ENCODE measurements around the gene GADD45A. TPM values are rescaled to one million over a fixed set of nuclear protein-coding genes. Genes with fewer than 3 reads are reported as not detected.

The GADD45A gene
- total and polyA plus RNA-seq, 7 experiments from 2014 or later, result 7.0 to 70.4 (median 16.7) TPM

- H3K36me3 ChIP-seq (ENCODE audit: control insufficient read depth in 2 of 3, insufficient read depth in 3 of 3, low read length in 3 of 3), result no peaks in the 10 kb centered on the region
- no peaks in the 10 kb centered on the region for H3K27me3 ChIP-seq (ENCODE audit: control insufficient read depth in 2 of 2, insufficient read depth in 2 of 2, low read length in 2 of 2)
- DNase-seq, result no peak
- no peak overlapping the region for H3K27ac ChIP-seq (ENCODE audit: low read depth, low read length)
- intact Hi-C loops (cut with micrococcal nuclease), result no loop called here
- peaks cover 0 to 3% (median 0%) of the 10 kb centered on the region in 5 donors for H3K27me3 Mint-ChIP-seq
- no peak overlapping the region for H3K27ac Mint-ChIP-seq
- H3K36me3 Mint-ChIP-seq, result peaks cover 0 to 22% (median 0%) of the 10 kb centered on the region in 5 donors
- POLR2A ChIA-PET, result no interaction called here
- peaks cover 6 to 23% (median 13%) of the 10 kb centered on the region in 7 donors for H3K4me1 Mint-ChIP-seq
- no peak overlapping the region for H3K4me3 Mint-ChIP-seq
- ATAC-seq, result no peak
- CTCF ChIA-PET, result interaction anchor here (0.6 kb wide), 1 partner anchor 260 kb away, joined by 3 read pairs; the partner anchor contains the start of gene SERBP1
- H3K9me3 ChIP-seq (ENCODE audit: control insufficient read depth in 2 of 3, low read length in 3 of 3), result no peaks in the 10 kb centered on the region
- no peak overlapping the region for H3K4me3 ChIP-seq (ENCODE audit: low read length)
- H3K9me3 Mint-ChIP-seq, result peaks cover 0 to 1% (median 0%) of the 10 kb centered on the region in 11 donors
- H3K4me1 ChIP-seq (ENCODE audit: control insufficient read depth in 2 of 2, insufficient read depth in 2 of 2, low read length in 2 of 2), result peaks cover 0 to 10% of the 10 kb centered on the region in 2 donors
These were observed 5.0 kb downstream of the GADD45A start for GRCh38 chr1:67690018-67690363.

GRCh38 chr1:67690411-67690810 is 5.4 kb downstream of the GADD45A start:
- no peak for ATAC-seq

DNA sequence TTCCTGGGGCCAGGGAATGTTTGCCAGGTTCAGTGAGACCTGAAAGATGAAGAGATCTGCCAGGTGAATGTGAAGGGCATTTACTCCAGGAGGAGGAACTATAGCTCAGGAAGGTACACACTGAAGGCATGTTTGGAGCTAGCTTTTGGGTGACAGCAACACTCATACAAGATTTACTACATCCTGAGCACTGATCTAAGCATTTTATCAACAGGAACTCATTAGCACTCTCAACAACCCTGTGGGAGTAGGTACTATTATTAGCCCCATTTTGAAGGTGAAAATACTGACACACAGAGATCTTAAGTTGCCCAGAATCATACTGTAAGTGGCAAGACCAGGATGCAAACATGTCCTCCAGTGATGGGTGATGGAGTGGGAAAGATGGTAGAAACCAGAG is 6.7 kb downstream of the GADD45A start:
- Mint-ChIP-seq H3K9me3 (no peaks in the 10 kb centered on the region), H3K27me3 (peaks cover 0 to 5% (median 0%) of the 10 kb centered on the region in 5 donors), H3K36me3 (peaks cover 0 to 19% (median 0%) of the 10 kb centered on the region in 5 donors), H3K4me1 (peaks cover 2 to 19% (median 8%) of the 10 kb centered on the region in 7 donors), H3K27ac (peak overlapping the region in 1 of 9 donors; percentile 73), H3K4me3 (no peak overlapping the region)
- no peaks in the 10 kb centered on the region for H3K27me3 ChIP-seq (ENCODE audit: control insufficient read depth in 2 of 2, insufficient read depth in 2 of 2, low read length in 2 of 2)
- peaks cover 0 to 6% of the 10 kb centered on the region in 2 donors for H3K4me1 ChIP-seq (ENCODE audit: control insufficient read depth in 2 of 2, insufficient read depth in 2 of 2, low read length in 2 of 2)
- POLR2A ChIA-PET, result no interaction called here
- no peak overlapping the region for H3K27ac ChIP-seq (ENCODE audit: low read depth, low read length)
- ATAC-seq, result no peak
- H3K36me3 ChIP-seq (ENCODE audit: control insufficient read depth in 2 of 3, insufficient read depth in 3 of 3, low read length in 3 of 3), result no peaks in the 10 kb centered on the region
- CTCF ChIA-PET, result no interaction called here
- no peak for DNase-seq
- H3K4me3 ChIP-seq (ENCODE audit: low read length), result no peak overlapping the region
- H3K9me3 ChIP-seq (ENCODE audit: control insufficient read depth in 2 of 3, low read length in 3 of 3), result no peaks in the 10 kb centered on the region
- intact Hi-C loops (cut with micrococcal nuclease), result no loop called here

More at GRCh38 chr1:67690411-67690810, 5.4 kb downstream of the GADD45A start:
- no peak overlapping the region for H3K27ac Mint-ChIP-seq
- peaks cover 0 to 22% (median 0%) of the 10 kb centered on the region in 5 donors for H3K36me3 Mint-ChIP-seq
- H3K9me3 ChIP-seq (ENCODE audit: control insufficient read depth in 2 of 3, low read length in 3 of 3), result no peaks in the 10 kb centered on the region
- H3K9me3 Mint-ChIP-seq, result no peaks in the 10 kb centered on the region
- no peaks in the 10 kb centered on the region for H3K36me3 ChIP-seq (ENCODE audit: control insufficient read depth in 2 of 3, insufficient read depth in 3 of 3, low read length in 3 of 3)
- H3K27me3 ChIP-seq (ENCODE audit: control insufficient read depth in 2 of 2, insufficient read depth in 2 of 2, low read length in 2 of 2), result no peaks in the 10 kb centered on the region
- H3K27ac ChIP-seq (ENCODE audit: low read depth, low read length), result no peak overlapping the region
- H3K4me1 Mint-ChIP-seq, result peaks cover 6 to 22% (median 13%) of the 10 kb centered on the region in 7 donors
- CTCF ChIA-PET, result interaction anchor here (0.6 kb wide), 1 partner anchor 260 kb away, joined by 3 read pairs; the partner anchor contains the start of gene SERBP1
- peaks cover 0 to 3% (median 0%) of the 10 kb centered on the region in 5 donors for H3K27me3 Mint-ChIP-seq
- intact Hi-C loops (cut with micrococcal nuclease), result no loop called here
- peaks cover 0 to 10% of the 10 kb centered on the region in 2 donors for H3K4me1 ChIP-seq (ENCODE audit: control insufficient read depth in 2 of 2, insufficient read depth in 2 of 2, low read length in 2 of 2)
- no peak overlapping the region for H3K4me3 Mint-ChIP-seq
- H3K4me3 ChIP-seq (ENCODE audit: low read length), result no peak overlapping the region
- POLR2A ChIA-PET, result no interaction called here
- no peak for DNase-seq

DNA sequence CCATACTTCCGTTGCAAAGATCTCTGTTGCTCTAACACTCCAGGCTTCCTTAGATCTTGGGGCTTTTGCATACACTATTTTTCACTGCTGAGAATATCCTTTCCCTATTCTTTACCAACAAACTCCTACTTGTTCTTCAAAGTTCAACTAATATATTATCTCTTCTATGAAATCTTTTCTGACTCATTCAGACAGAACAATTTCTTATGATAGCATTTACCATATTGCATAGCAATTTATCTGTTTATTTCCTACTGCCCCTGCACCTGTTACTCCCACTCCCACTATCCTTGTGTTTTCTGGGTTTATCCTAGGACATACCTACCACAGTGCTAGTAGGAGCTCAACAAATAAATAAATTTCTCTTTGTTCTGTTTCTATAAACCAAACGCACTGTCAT is 11.0 kb downstream of the GADD45A start:
- no peak for ATAC-seq
- no peak overlapping the region for H3K27ac ChIP-seq (ENCODE audit: low read depth, low read length)
- H3K4me1 Mint-ChIP-seq, result peaks cover 0 to 4% (median 0%) of the 10 kb centered on the region in 7 donors
- H3K36me3 ChIP-seq (ENCODE audit: control insufficient read depth in 2 of 3, insufficient read depth in 3 of 3, low read length in 3 of 3), result no peaks in the 10 kb centered on the region
- intact Hi-C loops (cut with micrococcal nuclease), result no loop called here
- ChIA-PET POLR2A (no interaction called here), CTCF (no interaction called here)
- no peak overlapping the region for H3K4me3 ChIP-seq (ENCODE audit: low read length)
- H3K9me3 Mint-ChIP-seq, result no peaks in the 10 kb centered on the region
- H3K4me3 Mint-ChIP-seq, result no peak overlapping the region
- no peaks in the 10 kb centered on the region for H3K9me3 ChIP-seq (ENCODE audit: control insufficient read depth in 2 of 3, low read length in 3 of 3)
- H3K27me3 Mint-ChIP-seq, result peaks cover 0 to 5% (median 0%) of the 10 kb centered on the region in 5 donors
- no peak for DNase-seq
- no peaks in the 10 kb centered on the region for H3K4me1 ChIP-seq (ENCODE audit: control insufficient read depth in 2 of 2, insufficient read depth in 2 of 2, low read length in 2 of 2)
- H3K27ac Mint-ChIP-seq, result no peak overlapping the region
- no peaks in the 10 kb centered on the region for H3K27me3 ChIP-seq (ENCODE audit: control insufficient read depth in 2 of 2, insufficient read depth in 2 of 2, low read length in 2 of 2)
- no peaks in the 10 kb centered on the region for H3K36me3 Mint-ChIP-seq

- H3K4me3 ChIP-seq (ENCODE audit: low read length), result no peak overlapping the region
- H3K27me3 Mint-ChIP-seq, result peaks cover 0 to 5% (median 0%) of the 10 kb centered on the region in 5 donors
- no peaks in the 10 kb centered on the region for H3K4me1 ChIP-seq (ENCODE audit: control insufficient read depth in 2 of 2, insufficient read depth in 2 of 2, low read length in 2 of 2)
- no peaks in the 10 kb centered on the region for H3K27me3 ChIP-seq (ENCODE audit: control insufficient read depth in 2 of 2, insufficient read depth in 2 of 2, low read length in 2 of 2)
- peaks cover 0 to 4% (median 0%) of the 10 kb centered on the region in 7 donors for H3K4me1 Mint-ChIP-seq
- ATAC-seq (no peak), DNase-seq (no peak)
- no peak overlapping the region for H3K27ac ChIP-seq (ENCODE audit: low read depth, low read length)
- CTCF ChIA-PET, result no interaction called here
- no peaks in the 10 kb centered on the region for H3K36me3 Mint-ChIP-seq
- POLR2A ChIA-PET, result no interaction called here
- H3K36me3 ChIP-seq (ENCODE audit: control insufficient read depth in 2 of 3, insufficient read depth in 3 of 3, low read length in 3 of 3), result no peaks in the 10 kb centered on the region
- H3K9me3 Mint-ChIP-seq, result no peaks in the 10 kb centered on the region
- no peak overlapping the region for H3K27ac Mint-ChIP-seq
- no peaks in the 10 kb centered on the region for H3K9me3 ChIP-seq (ENCODE audit: control insufficient read depth in 2 of 3, low read length in 3 of 3)
- H3K4me3 Mint-ChIP-seq, result no peak overlapping the region
- intact Hi-C loops (cut with micrococcal nuclease), result no loop called here
These were observed 11.7 kb downstream of the GADD45A start for GRCh38 chr1:67696708-67697107.

GRCh38 chr1:67700220-67700619 is 15.2 kb downstream of the GADD45A start:
- peaks cover 0 to 4% (median 0%) of the 10 kb centered on the region in 7 donors for H3K4me1 Mint-ChIP-seq
- intact Hi-C loops (cut with micrococcal nuclease), result no loop called here
- ChIA-PET POLR2A (no interaction called here), CTCF (interaction anchor here (1.1 kb wide), 1 partner anchor 60 kb away, joined by 3 read pairs; no protein-coding TSS in a partner anchor)
- H3K4me3 Mint-ChIP-seq, result no peak overlapping the region
- H3K9me3 Mint-ChIP-seq, result no peaks in the 10 kb centered on the region
- Histone ChIP-seq H3K4me1 (ENCODE audit: control insufficient read depth in 2 of 2, insufficient read depth in 2 of 2, low read length in 2 of 2) (no peaks in the 10 kb centered on the region), H3K27me3 (ENCODE audit: control insufficient read depth in 2 of 2, insufficient read depth in 2 of 2, low read length in 2 of 2) (no peaks in the 10 kb centered on the region), H3K36me3 (ENCODE audit: control insufficient read depth in 2 of 3, insufficient read depth in 3 of 3, low read length in 3 of 3) (no peaks in the 10 kb centered on the region), H3K9me3 (ENCODE audit: control insufficient read depth in 2 of 3, low read length in 3 of 3) (no peaks in the 10 kb centered on the region), H3K4me3 (ENCODE audit: low read length) (no peak overlapping the region), H3K27ac (ENCODE audit: low read depth, low read length) (no peak overlapping the region)
- no peaks in the 10 kb centered on the region for H3K36me3 Mint-ChIP-seq
- DNase-seq (no peak), ATAC-seq (no peak)
- H3K27me3 Mint-ChIP-seq, result peaks cover 0 to 5% (median 0%) of the 10 kb centered on the region in 5 donors
- H3K27ac Mint-ChIP-seq, result no peak overlapping the region
